DMS153 (cell line): ENCODE results near the gene PODXL2.
"Not testable (repeated sequence)": the region's sequence is repeated elsewhere in the genome, so short reads cannot be mapped to it uniquely, and the experiment has no call there.

Source experiments
- DNase-seq: peaks from one replicate; lab custom pipeline; 2025; lab: John Stamatoyannopoulos, UW

Gene PODXL2

DNA sequence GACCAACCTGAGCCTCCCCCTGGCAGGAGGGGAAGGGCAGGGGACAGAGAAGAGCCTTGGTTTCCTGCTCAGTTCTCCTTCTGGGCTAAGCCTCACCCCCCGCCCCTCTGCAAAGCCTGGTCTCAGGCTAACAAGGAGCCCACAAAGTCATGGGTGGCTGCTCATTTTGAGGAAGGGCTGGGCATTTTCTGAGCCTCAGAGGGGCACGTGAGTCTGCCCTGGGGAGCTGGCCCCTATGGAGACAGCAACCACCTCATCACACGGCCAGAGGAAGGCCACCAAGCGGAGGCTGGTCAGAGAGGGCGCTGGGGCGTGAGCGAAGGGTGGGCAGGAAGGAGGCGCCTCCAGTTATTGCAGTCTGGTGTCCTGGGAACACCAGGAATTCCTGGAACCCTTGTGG is 62.5 kb downstream of the PODXL2 start:
- DNase-seq, result no peak

DNA sequence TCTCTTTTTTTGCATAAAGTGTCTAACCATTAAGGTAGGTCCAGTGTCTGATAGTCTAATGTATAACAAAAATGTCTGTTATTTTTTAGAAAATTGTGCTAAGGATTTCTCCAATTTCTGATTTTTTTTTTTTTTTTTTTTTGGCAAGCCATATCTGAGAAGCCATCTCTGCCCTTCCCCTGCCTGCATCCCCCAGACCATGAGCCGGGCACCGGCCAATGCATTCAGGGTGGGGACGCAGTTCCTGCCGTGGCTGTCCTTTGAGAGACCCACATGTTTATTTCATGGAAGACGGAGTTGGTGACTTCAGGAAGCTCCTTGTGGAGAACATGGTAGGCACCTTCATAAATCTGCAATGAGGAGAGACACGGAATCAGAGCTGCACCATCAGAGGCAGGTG is 63.0 kb downstream of the PODXL2 start:
- DNase-seq, result no peak

GRCh38 chr3:127692501-127693335 is 63.7 kb downstream of the PODXL2 start:
- no peak for DNase-seq

GRCh38 chr3:127693336-127693843 is 64.4 kb downstream of the PODXL2 start:
- DNase-seq, result no peak

DNA sequence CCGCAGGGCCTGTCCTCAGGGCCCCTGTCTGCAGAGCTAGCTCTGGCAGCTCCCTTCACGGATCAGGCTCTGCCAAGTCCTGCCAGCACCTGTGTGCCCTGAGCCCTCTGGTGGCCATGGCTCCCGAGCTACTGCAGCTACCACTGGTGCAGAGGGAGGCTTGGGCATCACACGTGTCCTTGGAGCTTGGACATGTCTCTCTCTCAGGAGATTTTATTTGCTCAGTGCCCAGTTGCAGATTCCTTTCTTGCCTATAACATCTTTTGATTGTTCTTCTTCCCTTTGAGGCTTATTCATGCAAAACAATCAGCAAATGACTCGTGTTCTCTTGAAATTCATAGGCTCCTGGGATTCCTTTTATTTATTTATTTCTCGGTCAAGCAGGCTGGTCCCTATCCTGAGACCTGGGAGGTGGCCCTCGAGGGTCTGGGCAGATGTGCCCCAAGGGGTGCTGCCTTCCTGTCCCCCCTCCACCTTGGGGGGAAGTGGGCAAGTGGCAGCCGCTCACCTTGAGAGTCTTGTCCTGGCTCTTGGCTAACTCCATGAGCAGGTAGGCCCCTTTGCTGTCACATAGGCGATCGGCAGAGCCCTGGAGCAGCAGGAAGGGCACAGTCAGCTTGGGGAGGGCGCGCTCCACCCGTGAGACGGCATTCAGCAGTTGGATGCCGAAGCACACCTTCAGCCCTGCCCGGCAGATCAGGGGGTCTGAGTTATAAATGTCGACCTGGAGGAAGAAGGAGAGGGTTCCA is 65.7 kb downstream of the PODXL2 start:
- peak; percentile 65 for DNase-seq

GRCh38 chr3:127697551-127698240 is 68.7 kb downstream of the PODXL2 start:
- peak; percentile 87 for DNase-seq

DNA sequence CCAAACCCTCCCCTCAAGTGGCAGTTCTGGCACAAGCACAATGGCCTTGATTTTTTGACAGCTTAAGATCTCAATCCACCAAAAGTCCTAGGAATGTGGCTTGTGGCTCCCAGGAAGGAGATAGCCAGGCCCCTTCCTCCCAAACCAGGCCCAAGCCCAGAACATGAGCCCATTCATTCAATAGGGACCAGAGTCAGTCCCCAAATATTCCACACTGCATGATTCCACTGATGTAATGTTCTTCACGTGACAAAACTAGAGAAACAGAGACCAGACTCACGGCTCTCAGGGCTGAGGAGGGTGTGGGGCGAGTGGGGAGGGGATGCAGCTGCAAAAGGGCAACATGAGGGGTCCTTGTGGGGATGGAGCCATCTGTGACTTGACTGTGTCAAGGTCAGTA is 69.3 kb downstream of the PODXL2 start:
- no peak for DNase-seq

GRCh38 chr3:127698691-127699415 is 69.9 kb downstream of the PODXL2 start:
- no peak for DNase-seq

DNA sequence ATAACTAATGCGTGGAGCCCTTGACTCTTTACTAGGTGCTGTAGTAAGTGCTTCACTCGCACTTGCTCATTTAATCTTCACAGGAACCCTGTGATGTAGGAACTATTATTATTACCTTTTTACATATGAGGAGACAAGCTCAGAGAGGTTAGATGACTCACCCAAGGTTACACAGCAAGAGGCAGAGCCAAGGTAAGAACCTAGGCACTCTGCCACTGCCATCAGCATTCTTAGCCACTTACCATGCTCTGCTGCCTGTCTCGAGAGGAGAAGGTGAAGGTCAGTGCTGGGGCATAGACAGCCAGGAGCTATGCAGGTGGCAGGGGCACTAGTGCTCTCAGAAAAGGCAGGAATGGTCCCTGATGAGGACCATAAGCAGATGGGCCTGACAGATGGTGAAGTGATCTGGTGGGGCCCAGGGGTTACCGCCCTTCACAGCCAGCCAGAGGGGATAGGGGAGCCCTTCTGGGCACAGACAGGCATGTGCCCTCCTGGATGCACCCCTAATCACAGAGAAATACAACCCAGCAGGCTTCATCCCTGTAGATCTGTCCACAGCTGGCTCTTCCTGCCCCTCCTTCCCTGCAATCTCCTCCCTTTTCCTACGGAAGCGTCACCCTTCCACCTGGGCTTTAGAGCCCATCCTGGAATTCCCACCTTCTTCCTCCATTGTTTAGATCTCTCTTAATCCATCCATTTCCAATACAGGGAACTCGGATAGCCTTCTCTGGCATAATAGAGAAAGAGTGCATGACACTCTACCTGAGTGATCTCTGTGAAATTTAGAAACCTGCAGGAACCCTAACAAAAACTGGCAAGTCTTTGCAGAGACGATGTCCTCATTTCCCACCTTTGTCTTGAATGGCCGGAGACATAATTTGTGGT is 70.7 kb downstream of the PODXL2 start:
- DNase-seq, result no peak

- no peak for DNase-seq
These were observed 71.4 kb downstream of the PODXL2 start for GRCh38 chr3:127700406-127700805.

DNA sequence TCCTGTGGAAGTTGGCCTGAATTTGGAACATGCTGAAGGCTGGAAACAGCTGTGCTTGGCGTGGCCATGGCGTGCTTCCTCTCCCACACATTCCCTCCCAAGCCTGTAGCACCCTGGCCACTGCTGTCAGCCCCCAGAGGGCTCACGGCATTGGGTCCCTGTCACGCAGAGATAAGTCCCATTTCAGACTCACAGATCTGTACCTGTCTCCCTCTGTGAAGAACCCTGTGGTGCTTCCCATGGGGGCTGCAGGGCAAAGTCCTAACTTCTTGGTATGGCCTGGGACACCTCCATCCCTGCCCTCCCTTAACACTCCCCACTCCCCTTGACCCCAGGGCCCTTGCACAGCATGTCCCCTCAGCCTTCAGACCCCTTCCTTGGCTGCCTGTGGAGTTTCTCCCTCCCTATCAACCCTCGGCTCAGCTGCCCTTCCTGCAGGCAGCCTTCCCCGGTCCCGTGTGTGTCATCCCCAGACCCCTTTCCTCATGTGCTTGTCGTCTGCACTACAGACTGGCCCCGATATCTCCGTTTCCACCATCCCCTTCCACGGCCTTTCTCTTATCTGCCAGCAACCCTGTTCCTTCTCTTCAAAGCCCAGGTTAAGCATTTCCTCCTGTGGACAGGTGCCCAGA is 72.4 kb downstream of the PODXL2 start:
- no peak for DNase-seq

GRCh38 chr3:127702151-127702578 is 73.2 kb downstream of the PODXL2 start:
- no peak for DNase-seq

- not testable (repeated sequence) for DNase-seq
These were observed 75.9 kb downstream of the PODXL2 start for GRCh38 chr3:127704840-127705239.

DNA sequence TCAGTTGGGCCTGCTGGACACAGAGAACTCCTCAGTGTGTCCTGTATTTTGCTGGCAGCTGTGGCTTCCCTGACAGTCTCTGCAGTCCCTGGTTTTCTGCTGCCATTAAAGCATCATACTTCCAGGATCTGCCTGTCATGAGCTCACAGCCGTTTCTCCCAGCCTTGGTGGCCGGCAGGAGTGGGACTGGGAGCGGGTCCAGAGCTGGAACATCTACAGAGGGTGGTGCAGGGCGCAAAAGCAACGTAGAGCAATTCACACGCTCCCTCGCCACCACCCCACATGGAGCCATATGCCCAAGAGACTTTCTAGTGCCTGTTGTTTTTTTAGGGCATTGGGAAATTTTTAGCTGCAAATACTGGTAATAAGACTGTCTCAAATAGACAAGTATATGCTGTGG is 77.3 kb downstream of the PODXL2 start:
- no peak for DNase-seq

- no peak for DNase-seq
These were observed 77.9 kb downstream of the PODXL2 start for GRCh38 chr3:127706785-127707351.

DNA sequence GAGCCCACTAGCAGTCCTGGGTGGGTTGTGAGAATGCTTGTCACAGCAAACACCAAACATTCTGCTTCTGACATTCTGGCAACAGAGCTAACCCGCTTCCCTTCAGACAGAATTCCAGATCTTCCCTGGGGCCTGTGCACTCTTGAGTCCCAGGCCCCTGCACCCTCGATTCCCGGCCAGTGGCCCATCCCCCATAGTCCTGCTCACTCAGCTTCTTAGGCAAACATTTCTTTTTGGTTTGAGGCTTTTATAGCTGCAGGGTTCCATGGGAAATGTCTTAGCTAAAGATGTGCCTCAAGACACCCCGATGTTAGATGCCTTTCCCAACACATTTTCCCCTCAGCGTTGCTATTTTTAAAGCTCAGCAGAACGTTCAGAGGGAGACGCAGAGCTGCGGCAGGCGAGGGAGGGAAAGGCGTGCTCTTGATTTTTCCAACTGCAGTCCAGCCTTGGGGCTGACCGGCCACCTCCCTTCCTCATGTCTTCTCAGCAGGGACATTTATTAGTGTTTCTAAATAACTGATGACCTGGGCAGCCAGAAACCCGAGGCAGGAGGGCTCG is 78.9 kb downstream of the PODXL2 start:
- no peak for DNase-seq

GRCh38 chr3:127708837-127709236 is 79.9 kb downstream of the PODXL2 start:
- DNase-seq, result no peak

GRCh38 chr3:127709320-127710060 is 80.5 kb downstream of the PODXL2 start:
- no peak for DNase-seq
